NCI-H748 (cell line): Measurements from ENCODE around the gene CCSER1.
"Not testable (repeated sequence)": the region's sequence is repeated elsewhere in the genome, so short reads cannot be mapped to it uniquely, and the experiment has no call there.

ENCODE experiments used
- DNase-seq: peaks from one replicate; lab custom pipeline; 2025; ENCODE audit not compliant: unreplicated experiment; lab: John Stamatoyannopoulos, UW

The CCSER1 gene

GRCh38 chr4:91322961-91323360, 1195.8 kb downstream of the CCSER1 start:
- DNase-seq, result peak; percentile 29

GRCh38 chr4:91325495-91325894, 1198.3 kb downstream of the CCSER1 start:
- DNase-seq, result no peak

DNA sequence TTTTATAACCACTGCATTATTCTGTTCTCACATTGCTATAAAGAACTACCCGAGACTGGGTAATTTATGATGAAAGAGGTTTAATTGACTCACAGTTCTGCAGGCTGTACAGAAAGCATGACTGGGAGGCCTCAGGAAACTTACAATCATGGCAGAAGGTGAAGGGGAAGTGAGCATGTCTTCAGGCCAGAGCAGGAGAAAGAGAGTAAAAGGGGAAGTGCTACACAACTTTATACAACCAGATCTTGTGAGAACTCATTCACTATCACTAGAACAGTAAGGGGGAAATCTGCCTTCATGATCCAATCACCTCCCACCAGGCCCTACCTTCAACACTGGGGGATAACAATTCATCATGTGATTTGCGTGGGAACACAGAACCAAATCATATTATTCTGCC, 1199.0 kb downstream of the CCSER1 start:
- DNase-seq, result not testable (repeated sequence)

DNA sequence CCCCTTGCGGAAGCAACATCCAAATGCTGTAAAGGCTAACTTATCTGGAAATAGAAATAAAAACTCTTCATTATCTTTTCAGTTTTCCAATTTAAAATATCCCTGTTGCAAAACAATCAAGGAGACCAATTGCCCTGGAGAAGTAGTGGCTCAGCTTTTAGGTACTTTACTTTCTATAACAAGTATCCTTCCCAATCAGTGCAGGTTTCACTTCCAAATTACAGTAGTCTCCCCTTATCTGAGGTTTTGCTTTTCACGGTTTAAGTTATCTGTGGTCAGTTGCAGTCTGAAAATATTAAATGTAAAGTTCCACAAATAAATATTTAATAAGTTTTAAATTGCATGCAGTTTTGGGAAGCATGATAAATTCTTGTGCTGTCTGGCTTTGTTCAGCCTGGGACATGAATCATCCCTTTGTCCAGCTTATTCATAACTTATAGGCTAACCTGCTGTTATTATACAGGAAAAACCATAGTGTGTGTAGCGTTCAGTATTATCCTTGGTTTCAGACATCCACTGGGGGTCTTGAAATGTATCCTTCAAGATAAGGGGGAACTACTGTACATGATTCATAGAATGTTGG, 1203.5 kb downstream of the CCSER1 start:
- no peak for DNase-seq

GRCh38 chr4:91340822-91341221, 1213.6 kb downstream of the CCSER1 start:
- DNase-seq, result no peak

DNA sequence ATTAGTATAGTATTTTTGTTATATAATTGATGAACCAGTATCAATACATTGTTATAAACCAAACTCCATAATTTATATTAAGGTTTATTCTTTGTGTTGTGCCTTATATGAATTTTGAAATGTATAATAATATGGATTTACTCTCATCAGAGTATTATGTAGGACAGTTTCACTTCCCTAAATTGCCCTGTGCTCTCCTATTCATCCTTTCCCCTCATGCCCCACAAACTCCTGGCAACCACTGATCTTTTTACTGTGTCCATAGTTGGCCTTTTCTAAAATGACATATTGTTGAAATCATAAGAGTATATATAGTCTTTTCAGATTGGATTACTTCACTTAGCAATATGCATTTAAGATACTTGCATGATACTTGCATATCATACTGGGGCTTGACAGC, 1218.4 kb downstream of the CCSER1 start:
- DNase-seq, result no peak

DNA sequence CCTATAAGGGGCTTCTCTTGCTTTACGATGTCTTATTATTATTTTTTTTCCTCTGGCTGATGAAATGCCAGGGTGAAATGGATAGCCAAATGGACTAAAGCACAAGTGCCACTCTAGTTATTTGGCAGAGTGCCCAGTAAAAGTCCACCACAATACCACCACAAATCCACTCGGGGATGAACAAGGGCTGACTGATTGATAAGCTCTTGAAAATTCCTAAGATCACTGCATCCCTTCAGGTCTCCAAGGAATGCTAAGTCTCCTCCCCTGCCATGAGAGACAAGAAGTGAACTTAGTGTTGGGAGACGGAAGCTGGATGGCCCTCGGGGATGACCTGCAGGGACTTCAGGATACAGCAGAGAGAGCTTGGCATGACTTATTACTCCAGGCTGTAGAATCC, 1229.3 kb downstream of the CCSER1 start:
- peak; percentile 1 for DNase-seq

GRCh38 chr4:91358016-91358415, 1230.8 kb downstream of the CCSER1 start:
- DNase-seq, result not testable (repeated sequence)

DNA sequence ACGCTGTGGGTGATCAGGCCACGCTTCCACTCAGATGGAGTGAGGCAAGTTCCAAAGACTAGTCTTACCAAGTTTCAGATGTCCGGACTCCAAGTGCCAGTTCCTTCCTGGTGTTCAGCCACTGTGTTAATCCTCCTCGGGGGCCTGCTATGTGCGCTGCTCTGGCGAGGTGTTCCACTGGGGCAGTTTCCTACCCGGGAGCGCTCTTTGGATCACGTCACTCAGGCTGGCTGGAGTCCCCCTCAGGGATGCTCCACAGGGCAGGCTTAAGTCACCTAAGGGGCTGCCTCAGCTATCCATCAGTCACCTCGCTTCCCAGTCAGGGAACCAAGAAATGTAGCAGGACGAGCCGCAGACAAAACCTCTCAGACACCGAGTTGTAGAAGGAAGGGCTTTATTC, 1231.4 kb downstream of the CCSER1 start:
- DNase-seq, result not testable (repeated sequence)

DNA sequence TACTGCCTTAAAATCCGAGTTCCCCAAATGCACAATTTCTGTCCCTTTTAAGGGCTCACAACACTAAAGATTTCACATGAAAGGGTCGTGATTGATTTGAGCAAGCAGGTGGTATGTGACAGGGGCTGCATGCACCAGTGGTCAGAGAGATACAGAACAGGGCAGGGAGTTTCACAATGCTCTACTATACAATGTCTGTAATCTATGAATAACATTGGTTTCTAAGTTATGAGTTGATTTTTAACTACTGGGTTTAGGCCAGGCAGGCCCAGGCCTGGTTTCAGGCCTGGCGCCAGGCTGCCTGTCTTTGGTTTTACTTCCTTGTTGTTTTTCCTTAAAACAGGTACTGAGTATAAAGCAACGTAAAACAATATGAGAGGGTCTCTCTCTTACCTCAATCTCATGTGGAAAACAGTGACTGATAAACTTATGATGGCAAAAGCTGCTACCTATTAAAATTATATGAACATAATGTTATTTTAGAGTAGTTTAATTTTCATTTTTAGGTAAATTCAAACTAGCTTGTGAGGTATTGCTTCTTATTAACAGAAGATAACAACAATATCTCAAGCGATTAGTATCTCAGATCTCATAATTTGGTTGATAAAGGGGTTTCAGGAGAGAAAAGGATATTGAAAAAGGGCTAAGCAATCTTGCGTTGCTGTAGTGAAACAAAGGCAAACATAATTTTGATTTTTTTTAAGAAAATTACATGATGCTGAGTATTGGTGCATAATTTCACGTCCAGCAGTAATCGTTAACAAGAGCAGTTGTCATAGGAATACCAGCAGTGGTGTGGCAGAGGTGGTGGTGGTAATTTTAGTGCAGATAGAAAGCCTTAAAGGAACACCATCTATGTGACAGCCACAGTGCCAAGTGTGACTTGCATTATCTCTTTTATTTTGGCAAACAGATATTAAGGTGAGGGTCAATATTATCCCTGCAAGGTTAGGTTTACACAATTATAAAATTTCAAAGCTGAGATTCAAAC, 1232.1 kb downstream of the CCSER1 start:
- no peak for DNase-seq

DNA sequence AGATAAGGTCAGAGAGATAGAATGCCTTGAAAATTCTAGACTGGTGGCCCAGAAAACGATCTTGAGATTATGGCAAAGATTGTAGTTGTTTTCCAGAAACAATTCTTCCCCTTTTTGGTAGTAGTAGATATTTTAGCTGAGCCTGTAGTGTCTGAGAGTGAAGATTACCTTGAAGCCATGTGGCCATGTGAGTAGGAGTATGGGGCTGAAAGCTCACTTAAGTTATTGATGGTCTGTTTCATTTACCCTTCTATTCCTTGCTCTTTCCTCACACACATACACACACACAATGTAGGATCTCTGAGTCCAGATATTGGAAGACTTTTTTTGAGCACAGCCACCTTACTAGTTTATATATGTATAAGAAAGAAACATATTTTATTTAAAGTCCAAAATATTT, 1234.9 kb downstream of the CCSER1 start:
- no peak for DNase-seq

GRCh38 chr4:91366554-91366953, 1239.4 kb downstream of the CCSER1 start:
- DNase-seq, result no peak

GRCh38 chr4:91369116-91369515, 1241.9 kb downstream of the CCSER1 start:
- DNase-seq, result no peak

DNA sequence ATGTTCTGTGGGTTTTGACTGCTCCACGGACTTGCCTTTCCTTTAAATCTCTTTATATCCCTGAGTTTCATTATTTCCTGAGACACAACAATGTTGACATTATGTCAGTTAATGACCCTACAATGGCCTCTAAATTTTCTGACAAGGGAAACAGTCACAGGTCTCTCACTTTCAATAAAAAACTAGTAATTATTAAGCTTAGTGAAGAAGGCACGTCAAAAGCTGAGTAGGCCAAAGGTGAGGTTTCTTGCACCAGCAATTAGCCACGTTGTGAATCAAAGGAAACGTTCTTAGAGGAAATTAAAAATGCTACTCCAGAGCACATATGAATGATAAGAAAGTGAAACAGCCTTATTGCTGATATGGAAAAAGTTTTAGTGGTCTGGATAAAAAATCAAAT, 1246.4 kb downstream of the CCSER1 start:
- DNase-seq, result no peak

GRCh38 chr4:91405431-91405830, 1278.2 kb downstream of the CCSER1 start:
- DNase-seq, result not testable (repeated sequence)

- DNase-seq, result no peak
Measured at GRCh38 chr4:91422011-91422410, 1294.8 kb downstream of the CCSER1 start.

- no peak for DNase-seq
Measured at GRCh38 chr4:91426725-91427124, 1299.5 kb downstream of the CCSER1 start.

DNA sequence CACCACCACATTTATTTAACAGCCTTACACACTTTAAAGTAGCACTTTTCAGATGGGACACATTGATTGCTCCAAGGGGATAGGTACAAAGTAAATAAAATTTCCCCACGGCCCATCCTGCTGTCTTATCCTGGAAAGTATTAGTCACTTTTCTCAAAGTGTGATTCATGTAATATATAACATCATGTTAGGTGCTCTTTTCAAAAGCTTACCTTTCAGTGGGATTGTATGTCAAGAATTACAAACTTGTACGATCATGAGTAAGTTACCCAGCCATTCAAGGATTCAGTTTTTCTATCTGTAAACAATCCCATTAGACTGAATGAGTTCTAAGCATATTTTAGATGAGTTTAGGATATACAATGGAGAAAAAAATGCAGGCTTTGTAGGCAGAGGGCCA, 1300.0 kb downstream of the CCSER1 start:
- no peak for DNase-seq

DNA sequence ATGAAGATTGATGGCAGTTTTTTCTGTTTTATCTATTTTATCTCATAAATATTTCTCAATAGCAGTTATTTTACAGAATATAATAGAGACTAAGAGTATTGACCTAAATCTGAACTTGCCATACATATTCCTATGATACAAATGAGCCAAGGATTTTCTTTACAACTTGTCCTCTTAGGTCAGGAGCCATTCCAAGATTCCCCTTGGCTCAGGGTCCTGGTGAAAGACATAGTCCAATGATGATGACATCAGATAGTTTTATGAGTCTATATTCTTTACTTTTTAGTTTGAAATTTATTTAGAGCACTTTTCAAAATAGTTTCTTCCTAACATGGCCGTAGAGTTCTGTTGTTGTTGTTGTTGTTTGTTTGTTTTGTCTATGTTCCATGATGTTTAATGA, 1307.4 kb downstream of the CCSER1 start:
- no peak for DNase-seq

DNA sequence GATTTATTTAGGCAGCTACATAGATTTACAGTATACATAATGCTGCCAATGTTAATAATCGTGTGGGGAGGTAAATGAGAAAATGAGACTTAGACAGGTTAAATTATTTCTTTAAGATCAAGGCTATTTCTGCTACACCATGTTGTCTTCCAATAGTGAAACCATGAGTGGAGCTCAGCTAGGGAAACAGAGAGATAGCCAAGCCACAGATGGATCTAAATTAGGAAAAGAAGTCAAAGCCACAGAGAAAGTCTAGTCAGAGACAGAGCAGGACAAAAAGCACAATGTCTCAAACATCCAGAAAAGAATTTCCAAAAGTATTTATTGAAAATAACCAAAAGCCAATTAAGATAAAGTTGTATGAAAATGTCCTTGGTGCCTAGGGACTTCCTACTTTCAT, 1309.4 kb downstream of the CCSER1 start:
- no peak for DNase-seq

DNA sequence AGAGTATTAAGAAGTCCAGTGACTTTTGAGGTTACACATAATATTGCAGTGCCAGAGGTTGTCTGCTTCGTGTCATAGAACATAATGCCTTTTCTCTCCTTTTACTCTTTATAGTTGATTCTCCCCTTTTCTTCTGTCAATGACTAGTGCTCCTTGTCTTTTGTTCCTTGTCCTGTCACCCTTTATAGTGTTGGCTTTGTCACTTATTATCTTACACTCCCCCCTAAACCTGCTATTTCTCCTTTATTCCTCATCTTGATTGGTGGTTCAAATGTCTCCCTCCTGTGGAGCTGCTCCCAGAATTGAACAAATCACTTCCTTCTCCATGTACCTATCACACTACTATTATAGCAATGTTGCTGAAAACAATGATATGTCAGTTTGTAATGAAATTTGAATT, 1320.0 kb downstream of the CCSER1 start:
- DNase-seq, result no peak

DNA sequence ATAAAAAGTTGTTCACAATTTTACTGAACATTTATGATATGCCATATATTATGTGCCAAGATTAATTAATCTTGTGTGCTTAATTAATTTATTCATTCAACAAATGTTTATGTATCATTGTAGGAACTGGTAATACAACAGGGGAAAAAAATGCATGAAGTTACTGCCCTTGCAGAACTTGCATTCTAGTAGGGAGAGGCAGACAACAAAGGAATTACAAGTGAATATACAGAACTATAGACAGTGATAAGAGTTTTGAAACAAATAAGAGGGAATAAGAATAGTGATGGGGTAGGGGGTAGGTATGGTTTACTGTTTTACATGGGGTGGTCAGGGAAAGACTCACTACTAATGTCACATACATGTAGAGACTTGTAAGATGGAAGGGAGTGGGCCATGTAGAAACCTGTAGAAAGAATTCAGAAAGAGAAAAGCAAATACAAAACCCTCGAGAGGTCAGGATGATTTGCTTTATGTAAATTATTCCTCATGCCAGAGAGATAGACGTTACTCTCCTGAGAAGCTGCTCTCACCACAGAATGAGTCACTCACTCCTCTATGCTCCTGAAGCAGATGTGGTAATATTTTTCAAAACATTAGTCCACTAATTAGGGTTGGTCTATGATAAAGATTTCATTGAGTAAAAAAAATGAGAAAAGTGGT, 1321.6 kb downstream of the CCSER1 start:
- DNase-seq, result no peak
